Activated B cell treated with CpG ODN at 0.5 μM for 24 hours (primary cell): ENCODE data around the gene PROK2. TPM values are rescaled to one million over a fixed set of nuclear protein-coding genes. Genes with fewer than 3 reads are reported as not detected.

Experiments
- ATAC-seq: fragments of 200-7000 bp; cut with Tn5 transposase; one replicate; pipeline ENCODE4 v1.10.0; 2021; ENCODE audit warnings: low read depth, mild to moderate bottlenecking, moderate library complexity
- CTCF ChIA-PET: fragments of 350-600 bp; sonication (Branson Sonifier 250); formaldehyde crosslinking; loops from one replicate; lab custom pipeline; 2021; ENCODE audit warnings: antibody characterized with exemption; lab: Charles Lee
- POLR2A ChIA-PET: fragments of 350-600 bp; sonication (Branson Sonifier 250); formaldehyde crosslinking; loops from one replicate; lab custom pipeline; 2021; ENCODE audit warnings: antibody characterized with exemption; lab: Charles Lee
- DNase-seq: peaks from one replicate; pipeline ENCODE4 v3.0.0; 2022
- H3K27ac Mint-ChIP-seq: one replicate; pipeline ENCODE4 v1.8.0; 2020; ENCODE audit warnings: mixed read lengths
- H3K27me3 Mint-ChIP-seq: one replicate; pipeline ENCODE4 v1.8.0; 2021; ENCODE audit warnings: mixed read lengths
- H3K36me3 Mint-ChIP-seq: one replicate; pipeline ENCODE4 v1.8.0; 2021; ENCODE audit warnings: low read depth, mixed read lengths
- H3K4me1 Mint-ChIP-seq: one replicate; pipeline ENCODE4 v1.8.0; 2021; ENCODE audit warnings: mixed read lengths
- H3K4me3 Mint-ChIP-seq: one replicate; pipeline ENCODE4 v1.8.0; 2020; ENCODE audit warnings: mild to moderate bottlenecking, mixed read lengths
- H3K9me3 Mint-ChIP-seq: one replicate; pipeline ENCODE4 v1.8.0; 2020; ENCODE audit warnings: mixed read lengths
- CTCF ChIP-seq: fragments of 200-600 bp; IDR thresholded peaks from one replicate; pipeline ENCODE4 v1.8.0; 2022; ENCODE audit warnings: antibody characterized with exemption, mild to moderate bottlenecking
- intact Hi-C: fragments of 100-400 bp; cut with micrococcal nuclease; formaldehyde crosslinking; loops from one replicate; pipeline ENCODE4 v1.15.1; 2024
- total RNA-seq: library from RNA; stranded (reverse); gene quantifications from 2 replicates; pipeline ENCODE4 v1.2.3, GENCODE V29; 2022

PROK2 gene
- total RNA-seq, 1 donor from 2014 or later = not detected

GRCh38 chr3:71809321-71810026 lies 24.5 kb upstream of the PROK2 start:
- POLR2A ChIA-PET = no interaction called here
- DNase-seq (no peak), ATAC-seq (no peak)
- CTCF ChIA-PET = interaction anchor here (0.6 kb wide), 1 partner anchor 1276 kb away, joined by 3 read pairs; no protein-coding TSS in a partner anchor
- no peak overlapping the region for H3K27ac Mint-ChIP-seq
- TF ChIP-seq CTCF = no peak
- H3K27me3 Mint-ChIP-seq = peaks cover 2% of the 10 kb centered on the region
- no peaks in the 10 kb centered on the region for H3K9me3 Mint-ChIP-seq
- intact Hi-C loops = no loop called here
- no peaks in the 10 kb centered on the region for H3K4me1 Mint-ChIP-seq
- no peaks in the 10 kb centered on the region for H3K36me3 Mint-ChIP-seq
- no peak overlapping the region for H3K4me3 Mint-ChIP-seq

GRCh38 chr3:71806736-71807135 lies 21.8 kb upstream of the PROK2 start:
- ATAC-seq = no peak
- Mint-ChIP-seq H3K4me3 (no peak overlapping the region), H3K4me1 (no peaks in the 10 kb centered on the region), H3K9me3 (no peaks in the 10 kb centered on the region), H3K27me3 (peaks cover 12% of the 10 kb centered on the region), H3K36me3 (no peaks in the 10 kb centered on the region), H3K27ac (no peak overlapping the region)
- no peak for TF ChIP-seq CTCF
- ChIA-PET CTCF (no interaction called here), POLR2A (no interaction called here)
- intact Hi-C loops = no loop called here
- no peak for DNase-seq

- TF ChIP-seq CTCF = no peak
- Mint-ChIP-seq H3K4me3 (no peak overlapping the region), H3K4me1 (no peaks in the 10 kb centered on the region), H3K9me3 (no peaks in the 10 kb centered on the region), H3K27ac (no peak overlapping the region), H3K36me3 (no peaks in the 10 kb centered on the region), H3K27me3 (peaks cover 17% of the 10 kb centered on the region)
- ChIA-PET POLR2A (no interaction called here), CTCF (interaction anchor here (0.6 kb wide), 1 partner anchor 1019 kb away, joined by 3 read pairs; no protein-coding TSS in a partner anchor)
- intact Hi-C loops = no loop called here
- no peak for DNase-seq
- no peak for ATAC-seq
Observed at GRCh38 chr3:71805691-71806090, 20.7 kb upstream of the PROK2 start.

- no peak for TF ChIP-seq CTCF
- ATAC-seq (no peak), DNase-seq (no peak)
- intact Hi-C loops = no loop called here
- Mint-ChIP-seq H3K27ac (no peak overlapping the region), H3K27me3 (peaks cover 18% of the 10 kb centered on the region), H3K4me1 (no peaks in the 10 kb centered on the region), H3K36me3 (no peaks in the 10 kb centered on the region), H3K4me3 (no peak overlapping the region), H3K9me3 (no peaks in the 10 kb centered on the region)
- ChIA-PET POLR2A (no interaction called here), CTCF (no interaction called here)
Observed at GRCh38 chr3:71805199-71805598, 20.3 kb upstream of the PROK2 start.

- H3K27ac Mint-ChIP-seq = no peak overlapping the region
- H3K27me3 Mint-ChIP-seq = peaks cover 28% of the 10 kb centered on the region
- no peaks in the 10 kb centered on the region for H3K36me3 Mint-ChIP-seq
- H3K9me3 Mint-ChIP-seq = no peaks in the 10 kb centered on the region
- H3K4me3 Mint-ChIP-seq = no peak overlapping the region
- ATAC-seq (no peak), DNase-seq (no peak)
- POLR2A ChIA-PET = no interaction called here
- TF ChIP-seq CTCF = no peak
- intact Hi-C loops = no loop called here
- no peaks in the 10 kb centered on the region for H3K4me1 Mint-ChIP-seq
- CTCF ChIA-PET = no interaction called here
Observed at GRCh38 chr3:71803248-71803647, 18.3 kb upstream of the PROK2 start.
